Lower leg skin (tissue), 4 donors: Measurements from ENCODE around the gene ASAP3. TPM values are rescaled to one million over a fixed set of nuclear protein-coding genes. Genes with fewer than 3 reads are reported as not detected.

Source experiments
- DNase-seq, 2 donors: peaks; one replicate each; pipeline ENCODE4 v3.0.0-alpha.2; 2019; ENCODE audit warnings: low spot score in 2 of 2
- H3K4me3 ChIP-seq: fragments of 200-600 bp; sonication (generic); 2 replicates; pipeline ENCODE4 v1.5.1; 2017; ENCODE audit warnings: mild to moderate bottlenecking, low read depth; ENCODE audit not compliant: poor library complexity, severe bottlenecking
- CTCF ChIP-seq, 3 donors: fragments of 450-650 bp; IDR thresholded peaks; one replicate each; pipeline ENCODE4 v1.5.1; 2016; ENCODE audit warnings: antibody characterized with exemption in 3 of 3, mild to moderate bottlenecking in 3 of 3, moderate library complexity in 2 of 3
- POLR2A ChIP-seq, 2 donors: fragments of 450-650 bp; IDR thresholded peaks; one replicate each; pipeline ENCODE4 v1.6.1; 2016 to 2017; ENCODE audit warnings: antibody characterized with exemption in 2 of 2, mild to moderate bottlenecking in 1 of 2, moderate library complexity in 1 of 2
- WGBS, 2 donors: methylation state at CpG; one replicate each; pipeline ENCODE4 v1.1.5; 2018; 5-methylcytosine and 5-hydroxymethylcytosine counted together
- intact Hi-C: fragments of 100-400 bp; cut with DNase I; formaldehyde crosslinking; loops from one replicate; pipeline ENCODE4 v1.15.0; 2023; ENCODE audit warnings: low total_unique reads
- total RNA-seq, 4 donors: library from RNA; depleted of rRNA; stranded (reverse); fragments of >200 nt; gene quantifications; one replicate each; pipeline ENCODE4 v1.1.0, GENCODE V29; 2016

Gene ASAP3
- total RNA-seq, 4 donors from 2014 or later = 103 to 114 (median 108) TPM

- intact Hi-C loops = no loop called here
- TF ChIP-seq POLR2A (IDR thresholded peaks at IDR 0.05) = no peak
- no peak for TF ChIP-seq CTCF (IDR thresholded peaks at IDR 0.05)
- WGBS, 2 donors = 66 to 68% methylated on average over 5 of the region's 5 CpGs
- DNase-seq = no peak
- H3K4me3 ChIP-seq = no peak overlapping the region
Observed at GRCh38 chr1:23400324-23401114, 83.5 kb downstream of the ASAP3 start.

- no peak for DNase-seq
- H3K4me3 ChIP-seq = no peak overlapping the region
- no peak for TF ChIP-seq POLR2A (IDR thresholded peaks at IDR 0.05)
- no peak for TF ChIP-seq CTCF (IDR thresholded peaks at IDR 0.05)
- intact Hi-C loops = no loop called here
- WGBS, 2 donors = 96 to 100% methylated on average over 1 of the region's 1 CpG
Observed at GRCh38 chr1:23399229-23399628, 84.8 kb downstream of the ASAP3 start.

- WGBS, 2 donors = 93 to 94% methylated on average over 7 of the region's 7 CpGs
Observed at GRCh38 chr1:23397908-23398307, 86.1 kb downstream of the ASAP3 start.

GRCh38 chr1:23396380-23396779 lies 87.6 kb downstream of the ASAP3 start:
- WGBS, 2 donors = 96 to 98% methylated on average over 2 of the region's 2 CpGs
- no peak overlapping the region for H3K4me3 ChIP-seq
- TF ChIP-seq POLR2A (IDR thresholded peaks at IDR 0.05) (no peak), CTCF (IDR thresholded peaks at IDR 0.05) (no peak)
- intact Hi-C loops = no loop called here
- no peak for DNase-seq

More at GRCh38 chr1:23397908-23398307, 86.1 kb downstream of the ASAP3 start:
- TF ChIP-seq POLR2A (IDR thresholded peaks at IDR 0.05) (no peak), CTCF (IDR thresholded peaks at IDR 0.05) (no peak)
- no peak overlapping the region for H3K4me3 ChIP-seq
- no peak for DNase-seq
- intact Hi-C loops = no loop called here

GRCh38 chr1:23395849-23396248 lies 88.1 kb downstream of the ASAP3 start:
- TF ChIP-seq POLR2A (IDR thresholded peaks at IDR 0.05) (no peak), CTCF (IDR thresholded peaks at IDR 0.05) (no peak)
- WGBS, 2 donors = 90% methylated on average over 4 of the region's 4 CpGs
- DNase-seq = no peak
- no peak overlapping the region for H3K4me3 ChIP-seq
- intact Hi-C loops = no loop called here
